ENCODE measurements around the gene CSNK1G3.

GRCh38 chr5:123511648-123512605, at the start of gene CSNK1G3:
- TF ChIP-seq CTCF (IDR thresholded peaks at IDR 0.05) (no peak), REST (IDR thresholded peaks at IDR 0.05; ENCODE audit: insufficient read depth in 1 of 2, low read depth in 2 of 2, low read length in 1 of 2) (0 out of 4 replicates have a peak, but pooled peaks of 1 of the 2 experiments have one; percentile 43), POLR2AphosphoS5 (IDR thresholded peaks at IDR 0.05; ENCODE audit: low read depth, low read length) (peak; percentile 99), SIN3A (IDR thresholded peaks at IDR 0.05; ENCODE audit: borderline replicate concordance, insufficient read depth, low read depth, low read length) (0 out of 2 replicates have a peak, but pooled peaks have one; percentile 1)

Measured in Panc1 (cell line).